Activated T-cell treated with anti-CD3 and anti-CD28 coated beads, Interleukin-2, amount 50 U/mL, for 4 hours (primary cell): ENCODE results near the gene NHS. TPM values are rescaled to one million over a fixed set of nuclear protein-coding genes. Genes with fewer than 3 reads are reported as not detected.

Source experiments
- ATAC-seq, 2 donors: fragments of 200-7000 bp; cut with Tn5 transposase; one replicate each; pipeline ENCODE4 v1.10.0; 2021
- DNase-seq: peaks from one replicate; pipeline ENCODE4 v3.0.0-alpha.2; 2020
- H3K27me3 Mint-ChIP-seq: one replicate; pipeline ENCODE4 v1.8.0; 2021; ENCODE audit warnings: low read depth, mixed read lengths
- H3K36me3 Mint-ChIP-seq: one replicate; pipeline ENCODE4 v1.8.0; 2022; ENCODE audit warnings: mixed read lengths; ENCODE audit not compliant: insufficient read depth
- H3K4me1 Mint-ChIP-seq: one replicate; pipeline ENCODE4 v1.8.0; 2021; ENCODE audit warnings: low read depth, mixed read lengths
- H3K4me3 Mint-ChIP-seq: one replicate; pipeline ENCODE4 v1.8.0; 2021; ENCODE audit warnings: mild to moderate bottlenecking, moderate library complexity, mixed read lengths
- H3K9me3 Mint-ChIP-seq: one replicate; pipeline ENCODE4 v1.8.0; 2021; ENCODE audit warnings: mixed read lengths
- total RNA-seq, 3 donors: library from RNA; stranded (reverse); gene quantifications; one replicate each; pipeline ENCODE4 v1.2.1, GENCODE V29; 2021

NHS gene
- total RNA-seq, 3 donors from 2014 or later: 2.3 to 7.7 (median 7.5) TPM

DNA sequence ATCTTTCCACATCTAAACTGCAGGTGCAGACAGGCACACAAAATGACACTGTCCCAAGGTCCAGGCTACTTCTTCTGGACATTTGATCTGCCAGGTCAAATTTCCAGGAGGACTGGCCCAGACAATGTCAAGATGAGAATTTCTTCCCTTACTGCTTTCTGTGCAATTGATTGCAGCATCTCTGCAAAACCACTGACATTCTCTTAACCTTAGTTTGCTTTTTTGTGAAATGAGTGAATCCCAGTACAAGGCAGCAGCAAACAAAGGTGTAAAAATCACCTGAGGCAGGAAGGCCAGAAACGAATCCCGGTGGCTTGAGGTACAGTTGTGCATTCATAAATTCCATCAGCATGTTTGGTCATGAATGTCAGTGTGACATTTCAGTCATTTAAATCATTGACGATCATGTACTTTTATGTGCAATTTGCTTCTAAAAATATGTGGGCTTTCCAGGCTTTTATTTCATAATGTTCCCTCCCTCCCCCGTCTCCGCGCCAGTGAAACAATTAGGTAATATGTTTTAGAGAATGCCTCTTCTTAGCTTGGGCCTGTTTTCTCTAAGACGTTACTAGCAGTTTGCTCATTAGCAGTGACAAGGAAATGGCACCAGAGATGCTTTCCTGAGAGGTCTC is 39.1 kb downstream of the NHS start:
- no peak for ATAC-seq
- H3K9me3 Mint-ChIP-seq: no peaks in the 10 kb centered on the region
- no peak for DNase-seq
- peaks cover 4% of the 10 kb centered on the region for H3K4me1 Mint-ChIP-seq
- peaks cover 4% of the 10 kb centered on the region for H3K27me3 Mint-ChIP-seq
- no peaks in the 10 kb centered on the region for H3K36me3 Mint-ChIP-seq
- no peak overlapping the region for H3K4me3 Mint-ChIP-seq

DNA sequence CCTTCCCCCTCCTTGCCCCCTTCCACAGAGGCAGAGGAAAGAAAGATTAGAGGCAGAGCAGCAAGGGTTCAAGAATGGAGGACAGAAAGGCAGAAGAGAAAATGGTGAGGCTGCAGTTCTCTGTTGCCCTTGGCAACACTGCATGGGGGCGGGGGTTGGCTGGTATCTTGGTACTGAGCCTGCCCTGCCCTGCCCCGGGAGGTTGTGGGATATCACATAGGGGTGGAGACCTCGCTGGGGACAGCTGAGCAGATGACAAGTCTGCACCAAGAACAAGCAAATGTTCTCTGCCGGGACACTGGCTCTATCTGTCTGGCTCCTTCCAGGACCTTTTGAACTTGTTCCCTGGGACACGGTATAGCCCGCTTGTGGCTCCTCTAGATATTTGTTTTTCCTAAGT is 39.8 kb downstream of the NHS start:
- Mint-ChIP-seq H3K4me1 (peaks cover 4% of the 10 kb centered on the region), H3K36me3 (no peaks in the 10 kb centered on the region), H3K4me3 (no peak overlapping the region), H3K9me3 (no peaks in the 10 kb centered on the region), H3K27me3 (peaks cover 4% of the 10 kb centered on the region)
- no peak for DNase-seq
- no peak for ATAC-seq

DNA sequence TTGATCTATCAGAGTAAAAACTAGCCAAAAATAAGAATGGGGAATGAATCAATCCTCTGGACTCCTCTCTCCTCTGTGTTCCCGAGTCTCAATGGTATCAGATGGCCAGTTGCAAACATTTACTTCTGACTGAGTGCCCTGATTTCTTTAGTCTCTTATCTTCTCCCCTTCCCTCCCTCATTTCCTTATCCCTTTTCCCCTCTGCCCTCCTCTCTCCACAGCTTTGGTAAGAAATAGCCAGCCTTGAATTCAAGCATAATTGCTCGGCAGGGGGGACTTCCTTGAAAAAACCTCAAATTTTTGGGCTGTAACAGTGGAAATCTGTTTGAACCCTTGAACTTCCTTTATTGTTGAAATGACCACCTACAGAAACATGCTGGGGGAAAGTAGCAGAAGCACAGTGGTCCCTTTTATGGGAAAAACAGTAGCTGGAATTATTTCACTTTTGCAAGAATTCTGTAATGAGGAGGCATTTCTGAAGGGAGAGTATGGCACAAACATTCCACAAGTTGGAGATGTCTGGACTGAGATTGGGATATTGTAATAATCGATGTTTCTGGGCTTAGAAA is 40.3 kb downstream of the NHS start:
- ATAC-seq (no peak), DNase-seq (no peak)
- Mint-ChIP-seq H3K4me3 (no peak overlapping the region), H3K4me1 (peaks cover 4% of the 10 kb centered on the region), H3K27me3 (peaks cover 4% of the 10 kb centered on the region), H3K36me3 (no peaks in the 10 kb centered on the region), H3K9me3 (no peaks in the 10 kb centered on the region)

DNA sequence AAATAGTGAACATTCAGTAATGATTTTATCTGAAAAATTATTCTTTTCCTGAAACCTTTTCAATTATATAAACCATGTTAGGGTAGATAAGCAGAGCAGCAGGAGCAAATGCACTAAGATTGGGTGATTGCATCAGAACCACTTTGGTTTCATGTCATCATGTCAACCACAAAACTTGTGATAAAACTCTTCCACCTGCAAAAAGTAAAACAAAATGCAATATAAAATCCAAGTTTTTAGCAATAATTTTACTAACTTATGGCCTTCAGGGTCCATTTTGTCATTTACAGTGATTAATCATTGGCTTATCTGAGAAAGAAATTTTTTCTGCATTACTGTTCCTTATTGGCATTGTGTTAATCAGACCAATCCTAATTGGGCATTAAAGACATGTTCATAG is 42.4 kb downstream of the NHS start:
- Mint-ChIP-seq H3K27me3 (peaks cover 4% of the 10 kb centered on the region), H3K4me3 (no peak overlapping the region), H3K36me3 (no peaks in the 10 kb centered on the region), H3K9me3 (no peaks in the 10 kb centered on the region), H3K4me1 (peaks cover 4% of the 10 kb centered on the region)
- DNase-seq: no peak
- no peak for ATAC-seq

DNA sequence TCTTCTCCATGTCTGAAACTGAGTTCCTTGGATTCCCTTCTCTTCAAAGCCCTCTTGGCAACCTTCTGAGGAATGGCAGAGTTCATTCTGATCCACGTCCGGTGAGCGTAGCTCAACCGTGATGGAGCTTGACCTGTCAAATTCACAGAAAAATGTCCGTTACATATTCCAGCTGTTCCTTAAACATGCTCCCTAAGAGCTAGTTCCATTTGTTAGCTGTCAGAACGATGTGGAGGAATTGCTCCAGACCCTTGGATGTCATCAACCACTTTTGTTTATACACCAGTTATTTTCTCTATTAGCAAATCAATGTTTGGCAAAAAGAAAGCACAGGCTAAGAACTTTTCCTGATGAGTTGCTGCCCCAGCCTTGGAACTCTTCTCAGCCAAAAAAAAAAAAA is 50.1 kb downstream of the NHS start:
- Mint-ChIP-seq H3K4me3 (no peak overlapping the region), H3K4me1 (no peaks in the 10 kb centered on the region), H3K36me3 (no peaks in the 10 kb centered on the region), H3K9me3 (no peaks in the 10 kb centered on the region), H3K27me3 (no peaks in the 10 kb centered on the region)
- DNase-seq (no peak), ATAC-seq (no peak)

DNA sequence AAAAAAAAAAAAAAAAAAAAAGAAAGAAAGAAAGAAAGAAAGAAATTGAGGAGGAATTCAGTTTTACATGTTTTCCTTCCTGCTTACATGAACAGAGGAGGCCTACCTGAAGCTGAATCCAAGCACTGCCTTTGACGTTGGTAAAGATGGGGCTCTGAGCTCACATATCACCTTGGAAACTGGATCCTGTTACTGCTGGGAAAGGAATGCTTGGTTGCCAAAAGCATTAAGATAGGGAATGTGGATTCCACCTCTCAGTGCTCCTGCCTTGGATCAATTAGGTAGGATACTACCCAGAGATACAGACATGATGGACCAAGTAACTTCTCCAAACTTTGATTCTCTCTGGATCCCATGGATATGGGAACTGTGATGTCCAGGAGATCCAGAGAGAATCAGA is 50.6 kb downstream of the NHS start:
- no peaks in the 10 kb centered on the region for H3K4me1 Mint-ChIP-seq
- H3K4me3 Mint-ChIP-seq: no peak overlapping the region
- ATAC-seq: no peak
- H3K27me3 Mint-ChIP-seq: no peaks in the 10 kb centered on the region
- H3K36me3 Mint-ChIP-seq: no peaks in the 10 kb centered on the region
- DNase-seq: no peak
- no peaks in the 10 kb centered on the region for H3K9me3 Mint-ChIP-seq

DNA sequence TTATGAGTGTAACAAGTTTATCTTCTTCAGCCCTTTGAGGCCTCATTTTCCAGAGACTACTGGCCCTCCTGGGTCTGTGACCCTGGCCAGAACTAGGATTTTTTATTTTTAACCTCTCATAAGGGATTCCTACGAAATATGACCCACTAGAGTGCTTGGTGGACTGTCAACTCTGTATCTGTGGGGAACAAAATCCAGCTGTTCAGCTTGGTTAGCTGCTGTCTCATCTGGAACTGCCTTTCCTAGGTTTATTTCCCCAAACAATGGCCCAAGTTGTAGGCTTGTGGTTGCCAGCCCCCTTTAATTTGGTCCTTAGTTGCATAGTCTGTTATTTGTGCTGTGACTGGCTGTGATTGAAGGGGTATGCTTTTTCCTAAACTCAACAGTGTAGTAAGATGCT is 56.2 kb downstream of the NHS start:
- no peaks in the 10 kb centered on the region for H3K36me3 Mint-ChIP-seq
- H3K27me3 Mint-ChIP-seq: peaks cover 4% of the 10 kb centered on the region
- ATAC-seq (no peak), DNase-seq (no peak)
- H3K4me1 Mint-ChIP-seq: no peaks in the 10 kb centered on the region
- H3K9me3 Mint-ChIP-seq: no peaks in the 10 kb centered on the region
- H3K4me3 Mint-ChIP-seq: no peak overlapping the region

DNA sequence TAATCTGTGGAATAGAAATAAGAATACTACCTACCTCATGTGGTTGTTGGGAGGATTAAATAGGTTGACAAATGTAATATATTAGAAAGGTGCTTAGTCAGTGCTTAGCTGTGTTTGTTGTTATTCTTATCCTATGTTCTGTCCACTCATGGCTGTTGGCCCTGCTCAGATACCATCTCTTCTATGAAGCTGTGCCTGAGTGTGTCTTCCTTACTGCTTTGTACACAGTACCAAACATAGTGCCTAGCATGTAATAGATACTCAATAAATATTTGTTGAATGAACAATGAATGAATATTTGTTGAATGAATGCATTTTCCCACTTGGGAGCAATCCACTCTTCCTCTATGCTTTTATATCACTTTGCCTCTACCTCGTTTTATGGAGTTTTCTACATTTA is 57.2 kb downstream of the NHS start:
- no peaks in the 10 kb centered on the region for H3K36me3 Mint-ChIP-seq
- no peak for ATAC-seq

DNA sequence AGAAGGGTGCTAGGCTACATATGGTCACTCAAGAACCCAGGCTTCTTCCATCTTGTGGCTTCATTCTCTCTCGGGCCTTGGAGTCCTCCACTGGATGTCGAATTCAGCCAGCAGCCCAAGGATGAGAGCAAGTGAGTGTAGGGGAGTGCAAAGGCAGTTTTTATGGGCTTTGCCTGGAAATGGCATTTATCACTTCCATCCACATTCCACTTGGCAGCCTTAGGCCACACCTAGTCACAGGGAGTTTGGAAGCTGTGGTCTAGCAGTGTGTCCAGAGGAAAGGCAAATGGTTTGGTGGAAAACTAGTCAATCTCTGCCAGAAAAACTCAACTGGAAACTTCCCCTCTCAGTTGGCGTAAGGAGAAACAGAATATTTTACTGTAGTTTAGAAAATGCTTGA is 59.0 kb downstream of the NHS start:
- Mint-ChIP-seq H3K36me3 (no peaks in the 10 kb centered on the region), H3K4me1 (no peaks in the 10 kb centered on the region), H3K9me3 (no peaks in the 10 kb centered on the region), H3K4me3 (no peak overlapping the region), H3K27me3 (peaks cover 4% of the 10 kb centered on the region)
- ATAC-seq: no peak
- DNase-seq: no peak

More for the DNA sequence above, 57.2 kb downstream of the NHS start:
- Mint-ChIP-seq H3K4me3 (no peak overlapping the region), H3K9me3 (no peaks in the 10 kb centered on the region), H3K27me3 (peaks cover 4% of the 10 kb centered on the region), H3K4me1 (no peaks in the 10 kb centered on the region)
- DNase-seq: no peak

DNA sequence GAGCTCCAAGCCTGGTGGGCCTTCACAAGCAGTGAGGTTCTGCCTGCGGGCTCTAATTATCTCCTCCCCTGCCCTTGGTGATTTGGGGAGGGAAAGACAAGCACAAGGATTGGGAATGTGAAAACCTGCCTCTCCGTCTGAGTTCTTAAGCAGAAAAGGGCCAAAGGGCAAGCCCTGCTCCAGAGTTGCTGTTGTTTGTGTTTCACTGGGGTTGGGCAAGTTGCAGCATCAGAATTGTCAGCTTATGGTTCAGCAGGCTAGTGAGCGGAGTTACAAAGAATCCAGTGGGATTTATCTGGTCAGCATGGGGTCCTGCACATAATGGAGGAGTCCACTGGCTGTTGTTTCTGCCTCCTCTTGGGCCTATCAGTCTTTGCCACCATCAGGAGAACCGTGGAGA is 60.5 kb downstream of the NHS start:
- Mint-ChIP-seq H3K4me1 (no peaks in the 10 kb centered on the region), H3K9me3 (no peaks in the 10 kb centered on the region), H3K27me3 (peaks cover 4% of the 10 kb centered on the region), H3K36me3 (no peaks in the 10 kb centered on the region), H3K4me3 (no peak overlapping the region)
- no peak for DNase-seq
- ATAC-seq: no peak

DNA sequence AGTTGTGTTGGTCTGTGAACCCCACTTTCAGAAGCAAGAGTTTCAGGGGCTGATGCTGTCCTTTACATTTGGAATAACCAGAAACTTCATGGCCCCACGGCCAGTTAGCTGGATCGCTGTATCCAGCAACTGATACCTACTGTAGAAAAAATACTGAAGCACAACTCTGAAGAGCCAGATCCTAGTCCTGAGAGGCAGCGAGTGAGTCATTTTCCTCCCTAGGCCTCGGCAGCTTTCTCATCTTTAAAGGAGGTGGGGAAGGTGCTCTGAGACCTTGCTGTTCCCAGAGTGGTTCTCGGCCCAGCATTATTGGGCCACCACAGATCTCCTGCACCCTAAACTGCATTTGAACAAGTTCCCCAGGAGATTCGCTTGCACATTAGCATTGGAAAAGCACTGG is 63.2 kb downstream of the NHS start:
- ATAC-seq (no peak), DNase-seq (no peak)
- Mint-ChIP-seq H3K9me3 (no peaks in the 10 kb centered on the region), H3K36me3 (no peaks in the 10 kb centered on the region), H3K27me3 (peaks cover 4% of the 10 kb centered on the region), H3K4me3 (no peak overlapping the region), H3K4me1 (no peaks in the 10 kb centered on the region)

DNA sequence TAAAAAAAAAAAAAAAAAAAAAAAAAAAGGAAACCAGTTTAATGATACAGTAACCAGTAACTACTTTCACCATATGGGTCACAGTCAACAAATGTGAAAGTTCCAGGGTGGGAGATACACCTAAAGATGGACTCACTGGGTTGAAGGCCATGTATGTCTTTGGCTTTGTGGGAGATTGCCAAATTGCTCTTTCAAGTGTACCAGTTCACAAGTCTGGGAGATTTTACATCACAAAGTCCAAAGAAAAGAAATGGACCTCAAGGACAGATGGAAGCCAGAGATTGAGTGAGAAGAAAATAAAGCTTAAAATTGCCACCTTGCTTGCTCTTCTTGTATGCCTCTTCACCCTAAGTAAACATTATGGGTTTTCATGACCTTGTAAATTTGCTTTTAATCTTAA is 65.3 kb downstream of the NHS start:
- H3K4me1 Mint-ChIP-seq: no peaks in the 10 kb centered on the region
- no peaks in the 10 kb centered on the region for H3K27me3 Mint-ChIP-seq
- no peaks in the 10 kb centered on the region for H3K9me3 Mint-ChIP-seq
- no peak for DNase-seq
- no peaks in the 10 kb centered on the region for H3K36me3 Mint-ChIP-seq
- H3K4me3 Mint-ChIP-seq: no peak overlapping the region
- ATAC-seq: no peak

DNA sequence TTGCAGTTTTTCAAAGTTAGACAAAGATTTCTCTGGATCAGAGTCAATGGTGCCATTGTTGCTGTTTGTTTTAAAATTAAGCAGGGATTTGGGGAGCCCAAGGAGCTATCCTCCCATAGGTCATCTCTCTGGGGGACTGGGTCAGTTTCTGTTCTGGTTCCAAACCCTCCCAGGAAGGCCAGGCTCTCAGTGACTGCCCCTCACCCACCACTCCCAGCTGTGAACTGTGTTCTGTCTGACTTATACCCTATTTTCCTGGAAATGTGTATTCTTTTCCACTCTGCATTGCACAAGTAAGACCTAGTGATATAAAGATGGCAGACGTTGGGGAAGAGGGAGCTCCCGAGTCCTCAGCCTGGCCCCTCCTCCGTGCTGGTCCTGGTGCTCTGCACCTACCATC is 65.8 kb downstream of the NHS start:
- Mint-ChIP-seq H3K27me3 (no peaks in the 10 kb centered on the region), H3K4me3 (no peak overlapping the region), H3K36me3 (no peaks in the 10 kb centered on the region), H3K4me1 (no peaks in the 10 kb centered on the region), H3K9me3 (no peaks in the 10 kb centered on the region)
- no peak for DNase-seq
- no peak for ATAC-seq

DNA sequence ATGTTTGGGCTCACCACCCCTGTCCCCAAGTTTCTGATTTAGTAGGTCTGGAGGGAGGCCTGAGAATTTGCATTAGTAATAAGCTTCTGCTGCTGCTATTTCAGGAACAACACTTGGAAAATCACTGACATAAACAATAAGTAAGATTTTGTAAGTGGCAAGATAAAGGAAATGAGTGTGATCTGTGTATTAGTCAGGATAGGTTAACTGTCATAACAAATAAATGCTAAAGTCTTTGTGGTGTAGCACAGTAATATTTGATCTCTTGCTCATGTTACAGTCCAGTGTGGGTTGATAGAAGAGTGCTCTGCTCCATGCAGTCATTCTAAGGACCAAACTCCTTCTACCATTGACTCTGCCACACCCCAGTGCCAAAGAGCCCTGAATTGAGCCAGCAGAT is 67.0 kb downstream of the NHS start:
- Mint-ChIP-seq H3K4me1 (no peaks in the 10 kb centered on the region), H3K36me3 (no peaks in the 10 kb centered on the region), H3K27me3 (no peaks in the 10 kb centered on the region), H3K4me3 (no peak overlapping the region), H3K9me3 (no peaks in the 10 kb centered on the region)
- DNase-seq (no peak), ATAC-seq (no peak)

DNA sequence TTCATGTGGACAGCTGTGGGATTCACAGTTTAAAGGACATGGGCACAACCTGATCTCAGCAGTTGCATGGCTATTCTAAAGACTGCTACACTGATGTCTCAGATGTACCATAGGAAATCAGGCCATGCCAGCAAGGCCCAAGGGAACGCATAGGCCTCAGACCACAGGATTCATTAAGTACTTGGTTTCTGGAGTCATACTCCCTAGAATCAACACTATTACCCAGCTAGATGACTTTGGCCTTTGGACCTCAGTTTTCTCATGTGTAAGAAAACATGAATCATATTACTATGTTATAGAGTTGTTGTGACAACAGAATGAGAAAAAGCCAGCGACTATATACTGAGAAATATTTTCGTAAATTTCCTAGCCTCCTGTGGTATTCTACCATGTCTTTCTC is 67.9 kb downstream of the NHS start:
- H3K27me3 Mint-ChIP-seq: no peaks in the 10 kb centered on the region
- no peaks in the 10 kb centered on the region for H3K4me1 Mint-ChIP-seq
- ATAC-seq (no peak), DNase-seq (no peak)
- H3K36me3 Mint-ChIP-seq: no peaks in the 10 kb centered on the region
- H3K9me3 Mint-ChIP-seq: no peaks in the 10 kb centered on the region
- no peak overlapping the region for H3K4me3 Mint-ChIP-seq

DNA sequence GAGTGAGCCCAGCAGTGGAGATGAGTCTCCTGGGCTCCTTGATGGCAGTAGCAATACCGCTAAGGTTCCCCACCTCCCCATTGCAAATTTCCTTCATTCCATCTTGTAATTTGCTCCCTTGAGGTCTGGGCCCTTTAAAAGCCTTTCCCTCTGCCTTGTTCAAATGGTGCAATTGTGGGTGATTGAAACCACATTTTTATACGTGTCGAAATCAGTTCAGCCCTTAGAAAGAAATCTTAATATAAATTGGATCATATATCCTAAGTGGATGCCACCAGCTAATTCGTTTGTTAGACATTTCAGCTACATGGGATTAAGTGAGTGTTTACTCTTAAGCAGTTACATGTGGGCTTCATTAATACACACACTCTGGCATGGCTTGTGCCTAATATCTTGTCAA is 68.6 kb downstream of the NHS start:
- no peaks in the 10 kb centered on the region for H3K27me3 Mint-ChIP-seq
- H3K4me1 Mint-ChIP-seq: no peaks in the 10 kb centered on the region
- no peaks in the 10 kb centered on the region for H3K9me3 Mint-ChIP-seq
- ATAC-seq (no peak), DNase-seq (no peak)
- no peak overlapping the region for H3K4me3 Mint-ChIP-seq
- H3K36me3 Mint-ChIP-seq: no peaks in the 10 kb centered on the region
